Head of caudate nucleus (tissue), 42 donors: ENCODE measurements around the gene ATG4C.
"Not testable (repeated sequence)": the region's sequence is repeated elsewhere in the genome, so short reads cannot be mapped to it uniquely, and the experiment has no call there.

ENCODE experiments used
- DNase-seq, 42 donors: peaks; one replicate each; pipeline versions ENCODE4 v3.0.0 to v3.0.0-alpha.2; 2020 to 2021; ENCODE audit warnings: mixed read lengths in 7 of 42
- intact Hi-C: fragments of 100-400 bp; cut with DNase I; formaldehyde crosslinking; loops from one replicate; pipeline ENCODE4 v1.15.0; 2022

ATG4C gene

GRCh38 chr1:62768551-62768950 lies 15.4 kb upstream of the ATG4C start:
- DNase-seq, intact Hi-C loops: not testable (repeated sequence)

GRCh38 chr1:62772607-62773295 lies 11.2 kb upstream of the ATG4C start:
- no peak for DNase-seq
- intact Hi-C loops: no loop called here

DNA sequence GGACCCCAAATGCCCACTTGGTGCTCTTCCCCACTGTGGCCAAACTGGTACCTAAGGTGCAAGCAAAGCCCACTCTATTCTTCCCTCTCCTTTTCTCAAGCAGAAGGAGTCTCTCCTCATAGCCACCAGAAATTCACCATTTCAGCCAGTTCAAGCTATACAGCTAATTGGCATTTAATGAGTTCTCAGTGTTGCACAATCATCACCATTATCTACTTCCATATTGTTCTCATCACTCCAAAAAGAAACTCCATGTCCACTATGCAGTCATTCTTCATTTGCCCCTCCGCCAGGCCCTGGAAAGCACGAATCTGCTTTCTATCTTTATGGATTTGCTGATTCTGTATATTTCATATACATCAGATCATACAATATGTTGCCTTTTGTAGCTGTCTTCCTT lies 9.9 kb upstream of the ATG4C start:
- DNase-seq: no peak
- intact Hi-C loops: no loop called here

DNA sequence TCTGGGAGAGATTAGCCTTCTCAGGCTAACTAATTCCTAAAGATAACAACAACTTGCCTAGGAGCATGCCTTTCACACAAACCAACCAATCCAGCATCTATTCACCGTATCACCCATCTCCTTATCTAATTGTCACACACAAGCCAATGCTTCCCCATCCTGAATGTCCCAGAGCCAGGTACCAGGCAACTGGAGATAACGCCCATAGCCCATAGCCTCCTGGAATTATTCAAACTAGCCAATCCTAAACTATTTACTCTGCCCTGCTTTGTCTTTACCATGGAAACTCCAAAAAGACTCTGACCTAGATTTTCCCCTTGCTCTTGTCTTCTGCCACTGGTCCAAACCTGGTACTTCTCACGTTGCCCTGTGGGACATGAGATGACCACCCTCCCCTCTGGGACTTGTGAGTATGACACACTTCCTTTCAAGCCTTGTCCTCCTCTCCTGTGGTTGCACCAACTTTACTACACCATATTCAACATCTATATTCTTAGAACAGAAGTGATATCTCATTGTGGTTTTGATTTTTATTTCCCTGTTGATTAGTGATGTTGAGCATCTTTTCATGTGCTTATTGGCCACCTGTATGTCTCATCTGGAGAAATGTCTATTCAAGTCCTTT lies 8.8 kb upstream of the ATG4C start:
- intact Hi-C loops: no loop called here
- DNase-seq: no peak

DNA sequence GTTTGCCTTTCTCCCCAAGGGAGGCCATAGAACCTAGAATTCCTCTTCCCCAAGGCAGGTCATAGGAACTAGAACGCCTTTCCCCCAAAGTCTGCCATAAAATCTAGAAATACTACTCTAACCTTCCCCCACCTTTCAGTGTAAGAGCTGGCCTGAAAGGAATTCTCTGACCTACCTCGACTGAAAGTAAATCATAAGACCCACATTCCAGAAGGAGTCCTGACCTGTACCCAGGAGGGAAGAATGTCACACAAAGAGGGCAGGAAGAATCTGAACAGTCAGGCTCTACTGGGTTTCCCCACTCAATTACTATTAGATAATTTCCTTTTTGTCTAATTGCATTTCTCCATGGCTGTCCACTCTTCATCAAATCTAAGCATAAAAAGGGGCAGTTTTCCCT lies 5.7 kb upstream of the ATG4C start:
- intact Hi-C loops: no loop called here
- no peak for DNase-seq

DNA sequence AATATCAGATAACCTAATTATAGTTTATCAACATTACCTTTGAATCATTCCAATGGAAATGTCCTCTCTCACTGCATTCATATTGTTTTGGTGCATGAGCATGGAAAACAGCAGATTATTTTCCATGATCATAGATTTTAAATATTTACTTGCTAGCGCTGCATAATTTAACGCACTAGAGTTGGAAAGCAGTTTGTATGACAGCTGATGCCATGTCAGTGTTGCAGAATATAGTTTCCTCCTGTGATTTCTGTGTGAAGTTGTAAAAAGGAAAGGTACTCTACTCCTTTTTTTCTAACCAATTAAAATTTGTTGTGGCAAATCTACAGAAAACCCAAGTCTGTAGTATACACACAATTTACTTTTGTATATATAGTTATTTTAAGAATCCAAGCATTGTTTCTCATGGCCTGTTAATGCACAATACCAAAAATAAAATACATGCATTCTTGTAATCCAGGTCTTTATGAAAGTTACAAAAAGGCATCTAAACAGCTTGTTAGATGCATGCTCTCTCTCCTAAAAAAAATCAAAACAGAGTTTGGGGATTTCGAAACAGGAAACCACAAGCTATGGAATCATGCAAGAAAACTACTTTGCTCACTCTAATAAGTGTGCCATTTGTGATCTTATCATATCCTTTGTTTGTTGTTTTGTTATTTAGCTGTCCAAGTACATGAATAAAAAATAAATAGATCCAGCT lies 1.9 kb upstream of the ATG4C start:
- intact Hi-C loops: no loop called here
- no peak for DNase-seq

DNA sequence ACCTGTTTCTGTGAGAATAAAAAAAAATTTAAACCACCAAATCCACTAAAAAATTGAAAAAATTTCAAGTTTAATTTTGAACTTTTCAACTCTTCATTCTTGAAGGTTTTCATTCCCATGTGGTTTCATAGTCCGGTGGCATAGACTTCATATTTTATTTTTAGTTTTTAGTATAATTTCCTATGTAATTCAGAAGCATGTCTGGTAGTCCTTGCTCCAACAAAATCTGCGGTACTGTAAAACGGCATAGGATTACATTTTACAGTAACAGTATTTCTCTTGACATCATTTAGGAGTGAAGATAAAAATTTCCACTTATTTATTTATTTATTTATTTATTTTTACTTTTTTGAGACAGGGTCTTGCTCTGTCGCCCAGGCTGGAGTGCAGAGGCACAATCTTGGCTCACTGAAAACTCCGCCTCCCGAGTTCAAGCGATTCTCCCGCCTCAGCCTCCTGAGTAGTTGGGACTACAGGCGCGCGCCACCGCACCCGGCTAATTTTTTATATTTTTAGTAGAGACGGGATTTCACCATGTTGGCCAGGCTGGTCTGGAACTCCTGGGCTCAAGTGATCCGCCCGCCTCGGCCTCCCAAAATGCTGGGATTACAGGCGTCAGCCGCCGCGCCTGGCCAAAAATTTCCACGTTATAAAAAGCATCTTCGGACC lies 1.3 kb upstream of the ATG4C start:
- intact Hi-C loops: not testable (repeated sequence)
- DNase-seq: peak in 3 of 42 donors; percentile 11 to 18 (median 15)

- intact Hi-C loops: no loop called here
- DNase-seq: no peak
Observed at GRCh38 chr1:62784509-62785365, 805 bp downstream of the ATG4C start.

DNA sequence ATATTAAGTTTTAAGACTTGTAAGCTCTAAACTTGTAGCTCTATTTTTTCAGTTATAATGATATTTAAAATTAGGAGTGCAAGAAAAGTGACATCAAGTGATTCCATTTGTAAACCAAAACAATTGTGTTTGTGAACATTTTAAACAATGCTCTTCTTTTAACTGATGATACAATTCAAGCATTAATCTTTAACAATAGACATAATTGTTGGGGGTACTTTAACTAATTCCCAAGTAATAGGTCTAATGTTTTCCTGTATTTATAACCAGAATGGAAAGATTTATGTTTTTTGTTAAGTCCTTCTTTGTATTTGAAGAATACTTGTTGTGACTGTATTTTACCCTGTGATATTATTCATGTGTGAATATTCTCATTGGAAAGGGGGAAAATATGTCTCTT lies 6.8 kb downstream of the ATG4C start:
- DNase-seq: no peak
- intact Hi-C loops: no loop called here

DNA sequence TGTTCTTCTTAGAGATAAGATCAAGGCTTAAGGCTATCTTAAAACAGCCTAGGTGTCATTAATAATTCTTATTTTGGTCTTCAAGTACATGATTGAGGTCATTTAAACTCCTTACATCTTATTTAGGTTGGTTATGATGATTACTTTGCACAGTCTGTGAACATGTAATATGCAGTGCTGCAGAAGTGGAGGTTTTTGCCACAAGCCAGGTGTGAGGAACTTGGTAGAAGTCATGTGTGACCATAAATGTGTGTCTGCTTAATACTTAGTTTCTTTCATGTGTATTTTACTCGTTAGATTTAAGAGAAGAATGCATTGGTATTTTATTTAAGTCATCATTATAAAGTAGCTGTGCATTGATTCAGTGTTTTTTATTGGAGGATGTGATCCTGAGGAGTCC lies 10.1 kb downstream of the ATG4C start:
- no peak for DNase-seq
- intact Hi-C loops: no loop called here

GRCh38 chr1:62796221-62796620 lies 12.3 kb downstream of the ATG4C start:
- intact Hi-C loops: no loop called here
- DNase-seq: no peak

DNA sequence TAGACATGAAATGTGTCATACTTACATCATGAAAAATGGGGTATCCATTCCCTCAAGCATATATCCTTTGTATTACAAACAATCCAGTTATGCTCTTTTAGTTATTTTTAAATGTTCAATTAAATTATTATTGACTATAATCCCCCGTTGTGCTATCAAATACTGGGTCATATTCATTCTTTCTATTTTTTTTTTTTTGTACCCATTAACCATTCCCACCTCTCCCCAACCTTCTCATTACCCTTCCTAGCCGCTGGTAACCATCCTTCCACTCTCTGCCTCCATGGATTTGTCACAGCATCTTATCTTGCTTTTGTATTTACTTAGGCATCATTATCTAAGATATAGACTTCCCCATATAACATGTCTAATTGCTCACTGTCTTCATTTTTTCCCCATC lies 15.8 kb downstream of the ATG4C start:
- intact Hi-C loops: no loop called here
- DNase-seq: no peak

DNA sequence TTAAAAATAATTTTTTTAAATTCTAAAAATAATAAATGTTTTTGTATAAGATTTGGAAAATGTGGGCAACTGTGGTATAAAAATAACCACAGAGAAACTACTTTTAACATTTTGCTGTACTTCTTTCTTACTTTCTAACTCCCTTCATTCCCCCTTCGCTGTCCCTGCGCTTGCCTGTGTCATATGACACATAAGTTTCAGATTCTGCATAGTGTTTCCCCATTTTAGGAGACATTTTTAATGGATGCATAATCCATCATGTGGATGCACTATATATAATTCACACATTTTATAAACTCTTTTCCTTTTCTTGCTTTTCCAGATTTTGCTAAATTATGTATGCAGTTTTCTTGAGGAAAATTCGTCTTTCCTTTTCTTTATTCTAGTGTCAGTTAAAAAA lies 16.3 kb downstream of the ATG4C start:
- intact Hi-C loops: no loop called here
- DNase-seq: no peak

DNA sequence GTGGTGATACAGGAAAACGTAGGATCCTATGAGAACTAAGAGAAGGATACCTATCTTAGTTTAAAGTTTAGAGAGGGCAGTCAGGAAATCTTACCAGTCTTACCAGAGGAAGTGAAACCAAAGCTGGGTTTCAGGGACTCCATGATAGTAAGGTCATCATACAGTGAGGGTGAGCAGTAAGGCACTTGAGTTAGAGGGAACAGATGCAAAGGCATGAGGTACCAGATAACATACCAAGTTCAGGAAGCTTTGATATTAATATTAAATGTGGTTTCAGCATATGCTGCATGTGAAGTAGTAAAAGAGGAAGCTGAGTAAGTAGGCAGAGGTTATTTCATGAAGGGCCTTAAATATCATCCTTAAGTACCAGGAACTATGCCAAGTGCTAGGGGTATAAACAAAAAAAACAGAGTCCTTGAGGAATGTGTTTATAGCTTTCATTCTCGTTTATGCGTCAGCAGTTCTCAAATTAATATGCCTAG lies 16.9 kb downstream of the ATG4C start:
- intact Hi-C loops: no loop called here
- no peak for DNase-seq

- intact Hi-C loops: no loop called here
- DNase-seq: no peak
Observed at GRCh38 chr1:62809788-62810187, 25.9 kb downstream of the ATG4C start.

- intact Hi-C loops: no loop called here
- DNase-seq: no peak
Observed at GRCh38 chr1:62810420-62811274, 26.7 kb downstream of the ATG4C start.

DNA sequence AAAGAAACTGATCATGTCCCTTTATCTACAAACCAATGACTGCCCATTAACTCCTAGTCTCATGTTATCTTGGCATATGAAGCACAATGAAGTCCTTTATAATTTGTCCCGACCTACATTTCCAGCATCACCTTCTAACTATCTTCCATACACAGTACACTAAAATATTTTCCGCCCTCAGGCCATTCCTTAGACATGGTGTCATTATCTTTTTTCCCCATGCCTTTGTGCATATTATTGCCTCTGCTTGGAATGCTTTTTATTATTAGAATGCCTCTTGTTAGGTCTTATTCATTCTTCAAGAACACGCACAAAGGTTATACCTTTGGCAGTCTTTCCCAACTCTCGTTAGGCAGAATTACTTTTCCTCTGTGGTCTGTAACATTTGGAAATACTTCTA lies 39.6 kb downstream of the ATG4C start:
- no peak for DNase-seq
- intact Hi-C loops: no loop called here

DNA sequence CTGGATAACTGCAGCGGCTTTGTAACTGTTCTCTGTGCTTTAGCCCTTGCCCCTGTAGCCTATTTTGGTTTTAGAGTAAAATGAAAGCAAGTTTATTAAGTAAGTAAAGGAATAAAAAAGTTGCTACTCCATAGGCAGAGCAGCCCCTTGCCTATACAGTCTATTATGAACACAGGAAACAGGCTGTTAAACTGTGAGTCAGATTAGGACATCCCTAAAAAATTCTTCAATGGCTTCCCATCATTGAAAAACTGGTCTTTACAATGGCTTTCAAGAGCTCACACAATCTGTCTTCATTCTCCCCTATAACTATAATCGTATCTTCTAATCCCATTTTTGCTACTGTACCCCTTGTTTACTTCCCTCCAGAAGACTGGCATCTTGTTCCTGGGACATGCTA lies 43.0 kb downstream of the ATG4C start:
- intact Hi-C loops: no loop called here
- DNase-seq: no peak
